Activated CD4-positive, alpha-beta T cell treated with anti-CD3 and anti-CD28 coated beads for 36 hours (primary cell): ENCODE measurements around the gene EPS8L3. TPM values are rescaled to one million over a fixed set of nuclear protein-coding genes. Genes with fewer than 3 reads are reported as not detected.

Source experiments
- ATAC-seq: fragments of 200-7000 bp; cut with Tn5 transposase; one replicate; pipeline ENCODE4 v1.10.0; 2021; ENCODE audit warnings: mild to moderate bottlenecking, moderate library complexity
- CTCF ChIA-PET: fragments of 350-600 bp; sonication (Branson Sonifier 250); formaldehyde crosslinking; loops from one replicate; lab custom pipeline; 2021; ENCODE audit warnings: antibody characterized with exemption; lab: Charles Lee
- POLR2A ChIA-PET: fragments of 350-600 bp; sonication (Branson Sonifier 250); formaldehyde crosslinking; loops from one replicate; lab custom pipeline; 2021; ENCODE audit warnings: antibody characterized with exemption, inconsistent platforms; lab: Charles Lee
- DNase-seq: peaks from one replicate; pipeline ENCODE4 v3.0.0-alpha.2; 2020
- H3K27ac Mint-ChIP-seq: one replicate; pipeline ENCODE4 v1.8.0; 2021; ENCODE audit warnings: mixed read lengths
- H3K27me3 Mint-ChIP-seq: one replicate; pipeline ENCODE4 v1.8.0; 2021; ENCODE audit warnings: mixed read lengths
- H3K36me3 Mint-ChIP-seq: one replicate; pipeline ENCODE4 v1.8.0; 2021; ENCODE audit warnings: low read depth, mixed read lengths
- H3K4me1 Mint-ChIP-seq: one replicate; pipeline ENCODE4 v1.8.0; 2021; ENCODE audit warnings: mixed read lengths
- H3K4me3 Mint-ChIP-seq: one replicate; pipeline ENCODE4 v1.8.0; 2021; ENCODE audit warnings: mild to moderate bottlenecking, moderate library complexity, mixed read lengths
- H3K9me3 Mint-ChIP-seq: one replicate; pipeline ENCODE4 v1.8.0; 2021; ENCODE audit warnings: low read depth, mixed read lengths
- intact Hi-C, 2 experiments: fragments of 100-400 bp; cut with DNase I in 1 of 2; cut with micrococcal nuclease in 1 of 2; formaldehyde crosslinking; loops; one replicate each; pipeline versions ENCODE4 v1.14.2 to v1.15.1; 2022 to 2024; cut with DNase I, micrococcal nuclease
- total RNA-seq, 2 experiments: library from RNA; stranded (reverse); gene quantifications; one replicate each; pipeline ENCODE4 v1.2.3, GENCODE V29; 2021

The EPS8L3 gene
- total RNA-seq, 2 experiments from 2014 or later, result not detected

GRCh38 chr1:109793089-109793485 lies 29.4 kb upstream of the EPS8L3 start:
- H3K9me3 Mint-ChIP-seq, result no peaks in the 10 kb centered on the region
- DNase-seq (peak; percentile 0), ATAC-seq (no peak)
- CTCF ChIA-PET, result interaction anchor here (0.7 to 26.0 kb wide), 6 partner anchors 10 to 189 kb away, joined by 3 to 499 read pairs (median 4); partner anchors contain the start of gene AHCYL1
- no peaks in the 10 kb centered on the region for H3K27me3 Mint-ChIP-seq
- H3K36me3 Mint-ChIP-seq, result no peaks in the 10 kb centered on the region
- no peak overlapping the region for H3K4me3 Mint-ChIP-seq
- POLR2A ChIA-PET, result no interaction called here
- no peak overlapping the region for H3K27ac Mint-ChIP-seq
- peaks cover 72% of the 10 kb centered on the region for H3K4me1 Mint-ChIP-seq
- intact Hi-C loops, result loop anchor here (2.0 to 5.0 kb wide), 4 partner anchors 24 to 189 kb away; partner anchors contain the start of genes AHCYL1 (in 1 of the 2) and CSF1 (in 1 of the 2)

GRCh38 chr1:109792056-109792831 lies 28.5 kb upstream of the EPS8L3 start:
- ATAC-seq (no peak), DNase-seq (peak; percentile 4)
- no peak overlapping the region for H3K4me3 Mint-ChIP-seq
- H3K9me3 Mint-ChIP-seq, result no peaks in the 10 kb centered on the region
- ChIA-PET POLR2A (no interaction called here), CTCF (interaction anchor here (0.7 to 26.0 kb wide), 6 partner anchors 11 to 190 kb away, joined by 3 to 499 read pairs (median 10); partner anchors contain the start of gene AHCYL1)
- no peaks in the 10 kb centered on the region for H3K36me3 Mint-ChIP-seq
- intact Hi-C loops, result loop anchor here (2.0 to 5.0 kb wide), 4 partner anchors 25 to 190 kb away; partner anchors contain the start of genes AHCYL1 (in 1 of the 2) and CSF1 (in 1 of the 2)
- H3K27ac Mint-ChIP-seq, result no peak overlapping the region
- H3K4me1 Mint-ChIP-seq, result peaks cover 64% of the 10 kb centered on the region
- no peaks in the 10 kb centered on the region for H3K27me3 Mint-ChIP-seq

GRCh38 chr1:109791495-109792043 lies 27.8 kb upstream of the EPS8L3 start:
- no peak for DNase-seq
- POLR2A ChIA-PET, result interaction anchor here (1.3 kb wide), 1 partner anchor 194 kb away, joined by 5 read pairs; no protein-coding TSS in a partner anchor
- peaks cover 57% of the 10 kb centered on the region for H3K4me1 Mint-ChIP-seq

GRCh38 chr1:109790735-109791494 lies 27.2 kb upstream of the EPS8L3 start:
- Mint-ChIP-seq H3K27me3 (no peaks in the 10 kb centered on the region), H3K36me3 (no peaks in the 10 kb centered on the region), H3K4me3 (no peak overlapping the region), H3K9me3 (no peaks in the 10 kb centered on the region), H3K27ac (peak overlapping the region; percentile 87), H3K4me1 (peaks cover 55% of the 10 kb centered on the region)
- intact Hi-C loops, result loop anchor here (1.0 to 5.0 kb wide), 6 partner anchors 11 to 193 kb away; partner anchors contain the start of genes AHCYL1 (in 2 of the 2) and CSF1 (in 1 of the 2)
- POLR2A ChIA-PET, result interaction anchor here (0.5 to 1.3 kb wide), 6 partner anchors 11 to 195 kb away, joined by 3 to 5 read pairs (median 4); no protein-coding TSS in a partner anchor
- peak; percentile 93 for DNase-seq
- peak; percentile 94 for ATAC-seq
- CTCF ChIA-PET, result interaction anchor here (0.5 to 26.0 kb wide), 16 partner anchors 10 to 222 kb away, joined by 3 to 499 read pairs (median 4); partner anchors contain the start of gene AHCYL1

More at GRCh38 chr1:109791495-109792043, 27.8 kb upstream of the EPS8L3 start:
- Mint-ChIP-seq H3K27ac (peak overlapping the region; percentile 87), H3K9me3 (no peaks in the 10 kb centered on the region), H3K36me3 (no peaks in the 10 kb centered on the region), H3K27me3 (no peaks in the 10 kb centered on the region), H3K4me3 (no peak overlapping the region)
- CTCF ChIA-PET, result interaction anchor here (0.5 to 26.0 kb wide), 11 partner anchors 10 to 190 kb away, joined by 3 to 499 read pairs (median 4); partner anchors contain the start of gene AHCYL1
- intact Hi-C loops, result loop anchor here (2.0 to 5.0 kb wide), 5 partner anchors 25 to 191 kb away; partner anchors contain the start of genes AHCYL1 (in 1 of the 2) and CSF1 (in 1 of the 2)
- no peak for ATAC-seq

GRCh38 chr1:109790329-109790728 lies 26.6 kb upstream of the EPS8L3 start:
- Mint-ChIP-seq H3K9me3 (no peaks in the 10 kb centered on the region), H3K36me3 (no peaks in the 10 kb centered on the region), H3K4me1 (peaks cover 51% of the 10 kb centered on the region), H3K27ac (peak overlapping the region; percentile 87), H3K4me3 (no peak overlapping the region), H3K27me3 (no peaks in the 10 kb centered on the region)
- no peak for DNase-seq
- no peak for ATAC-seq
- CTCF ChIA-PET, result interaction anchor here (0.8 to 26.0 kb wide), 13 partner anchors 9 to 222 kb away, joined by 3 to 499 read pairs (median 4); partner anchors contain the start of gene AHCYL1
- intact Hi-C loops, result loop anchor here (1.0 to 5.0 kb wide), 6 partner anchors 12 to 194 kb away; partner anchors contain the start of genes AHCYL1 (in 2 of the 2) and CSF1 (in 1 of the 2)
- POLR2A ChIA-PET, result interaction anchor here (0.5 to 1.3 kb wide), 6 partner anchors 11 to 195 kb away, joined by 3 to 5 read pairs (median 4); no protein-coding TSS in a partner anchor

GRCh38 chr1:109789551-109790180 lies 25.9 kb upstream of the EPS8L3 start:
- no peak overlapping the region for H3K4me3 Mint-ChIP-seq
- peak overlapping the region; percentile 87 for H3K27ac Mint-ChIP-seq
- ChIA-PET CTCF (interaction anchor here (0.7 to 26.0 kb wide), 10 partner anchors 9 to 223 kb away, joined by 3 to 499 read pairs (median 4); partner anchors contain the start of gene AHCYL1), POLR2A (no interaction called here)
- H3K27me3 Mint-ChIP-seq, result no peaks in the 10 kb centered on the region
- H3K4me1 Mint-ChIP-seq, result peaks cover 50% of the 10 kb centered on the region
- intact Hi-C loops, result loop anchor here (1.0 to 5.0 kb wide), 6 partner anchors 13 to 195 kb away; partner anchors contain the start of genes AHCYL1 (in 2 of the 2) and CSF1 (in 1 of the 2)
- ATAC-seq (no peak), DNase-seq (no peak)
- H3K36me3 Mint-ChIP-seq, result no peaks in the 10 kb centered on the region
- no peaks in the 10 kb centered on the region for H3K9me3 Mint-ChIP-seq

GRCh38 chr1:109788695-109789521 lies 25.2 kb upstream of the EPS8L3 start:
- ATAC-seq, result no peak

GRCh38 chr1:109787845-109788601 lies 24.3 kb upstream of the EPS8L3 start:
- Mint-ChIP-seq H3K4me1 (peaks cover 35% of the 10 kb centered on the region), H3K9me3 (no peaks in the 10 kb centered on the region), H3K36me3 (no peaks in the 10 kb centered on the region), H3K27me3 (no peaks in the 10 kb centered on the region), H3K4me3 (no peak overlapping the region), H3K27ac (no peak overlapping the region)
- DNase-seq (peak; percentile 25), ATAC-seq (no peak)
- POLR2A ChIA-PET, result no interaction called here
- intact Hi-C loops, result no loop called here
- CTCF ChIA-PET, result interaction anchor here (0.9 to 26.0 kb wide), 4 partner anchors 11 to 194 kb away, joined by 3 to 499 read pairs (median 3); partner anchors contain the start of gene AHCYL1

More at GRCh38 chr1:109788695-109789521, 25.2 kb upstream of the EPS8L3 start:
- peak; percentile 7 for DNase-seq
- CTCF ChIA-PET, result interaction anchor here (0.7 to 26.0 kb wide), 8 partner anchors 12 to 193 kb away, joined by 3 to 499 read pairs (median 4); partner anchors contain the start of gene AHCYL1
- intact Hi-C loops, result no loop called here
- H3K9me3 Mint-ChIP-seq, result no peaks in the 10 kb centered on the region
- no peaks in the 10 kb centered on the region for H3K36me3 Mint-ChIP-seq
- H3K4me1 Mint-ChIP-seq, result peaks cover 44% of the 10 kb centered on the region
- no peaks in the 10 kb centered on the region for H3K27me3 Mint-ChIP-seq
- H3K4me3 Mint-ChIP-seq, result no peak overlapping the region
- POLR2A ChIA-PET, result no interaction called here
- peak overlapping the region; percentile 51 for H3K27ac Mint-ChIP-seq
